Activated CD4-positive, alpha-beta T cell treated with anti-CD3 and anti-CD28 coated beads for 48 hours (primary cell): Measurements from ENCODE around the gene VWA1.
"Not testable (repeated sequence)": the region's sequence is repeated elsewhere in the genome, so short reads cannot be mapped to it uniquely, and the experiment has no call there.

Experiments used
- DNase-seq: peaks from one replicate; pipeline ENCODE4 v3.0.0-alpha.2; 2020

Gene VWA1, protein sequence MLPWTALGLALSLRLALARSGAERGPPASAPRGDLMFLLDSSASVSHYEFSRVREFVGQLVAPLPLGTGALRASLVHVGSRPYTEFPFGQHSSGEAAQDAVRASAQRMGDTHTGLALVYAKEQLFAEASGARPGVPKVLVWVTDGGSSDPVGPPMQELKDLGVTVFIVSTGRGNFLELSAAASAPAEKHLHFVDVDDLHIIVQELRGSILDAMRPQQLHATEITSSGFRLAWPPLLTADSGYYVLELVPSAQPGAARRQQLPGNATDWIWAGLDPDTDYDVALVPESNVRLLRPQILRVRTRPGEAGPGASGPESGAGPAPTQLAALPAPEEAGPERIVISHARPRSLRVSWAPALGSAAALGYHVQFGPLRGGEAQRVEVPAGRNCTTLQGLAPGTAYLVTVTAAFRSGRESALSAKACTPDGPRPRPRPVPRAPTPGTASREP

GRCh38 chr1:1435106-1435903 is at the start of gene VWA1:
Gene VWA1 (plus strand): TSS chr1:1435690. CDS start chr1:1435749, 59 bp downstream.
- peak; percentile 76 for DNase-seq

DNA sequence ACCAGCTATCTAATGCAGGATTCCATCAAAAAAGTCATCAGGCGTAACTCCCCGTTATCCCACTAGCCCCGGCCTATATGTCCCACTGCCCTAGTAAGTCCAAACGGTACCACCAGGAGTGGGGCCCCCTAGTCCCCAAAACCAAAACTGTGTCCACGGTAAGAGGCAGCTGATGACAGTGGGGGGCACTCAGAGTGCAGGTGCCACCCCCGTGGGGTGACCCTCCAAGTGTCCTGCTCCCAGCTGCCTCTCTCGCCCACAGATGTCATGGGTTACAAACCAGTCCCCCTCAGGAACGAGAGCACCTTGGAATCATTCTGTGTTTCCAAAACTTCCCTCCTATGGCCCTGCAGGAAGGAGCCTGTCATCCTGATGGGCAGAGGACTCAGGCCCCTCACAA is 49.6 kb upstream of the VWA1 start:
- DNase-seq, result no peak

DNA sequence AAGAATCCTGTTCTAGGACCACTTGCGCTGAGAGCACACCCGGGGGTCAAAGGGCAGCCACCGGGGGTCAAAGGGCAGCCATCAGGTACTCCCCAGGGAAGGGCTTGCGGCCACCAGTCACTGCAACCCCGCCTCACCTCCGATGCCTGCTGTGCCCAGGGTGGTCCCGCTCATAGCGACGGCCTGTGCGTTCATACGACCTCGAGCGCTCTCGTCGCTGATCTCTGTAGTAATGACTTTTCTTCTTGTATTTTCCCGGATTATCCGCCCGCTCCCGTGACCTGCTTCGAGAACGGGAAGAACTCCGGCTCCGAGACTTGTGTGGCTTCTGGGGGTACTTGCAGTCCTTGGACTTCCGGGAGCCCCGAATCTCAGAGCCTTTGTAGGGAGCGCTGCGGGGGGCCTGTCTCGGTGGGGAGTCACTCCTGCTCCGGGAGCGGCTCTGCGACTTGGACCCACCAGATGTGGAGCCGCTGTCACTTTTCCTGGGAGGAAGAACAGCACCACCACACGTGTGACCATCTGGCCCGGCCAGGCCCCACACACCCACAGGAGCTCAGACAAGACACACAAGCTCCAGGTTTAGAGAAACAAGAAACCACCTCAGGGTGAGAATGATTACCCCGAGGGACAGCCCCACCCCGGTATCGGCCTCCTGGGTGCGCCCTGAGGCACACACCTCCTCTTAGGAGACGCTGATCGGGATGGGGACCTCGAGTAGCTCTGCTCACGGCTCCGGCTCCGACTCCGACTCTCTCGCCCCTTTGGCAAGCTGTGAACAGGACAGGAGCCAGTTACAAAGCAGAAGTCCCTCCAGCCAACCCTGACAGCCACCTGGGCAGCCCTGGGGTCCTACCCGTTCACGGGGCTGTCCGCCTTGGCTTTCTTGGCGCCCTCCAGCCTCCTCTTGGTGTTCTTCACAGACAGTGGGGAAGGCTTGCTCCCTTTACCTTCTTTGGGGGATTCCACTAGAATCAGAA is 48.1 kb upstream of the VWA1 start:
- no peak for DNase-seq

DNA sequence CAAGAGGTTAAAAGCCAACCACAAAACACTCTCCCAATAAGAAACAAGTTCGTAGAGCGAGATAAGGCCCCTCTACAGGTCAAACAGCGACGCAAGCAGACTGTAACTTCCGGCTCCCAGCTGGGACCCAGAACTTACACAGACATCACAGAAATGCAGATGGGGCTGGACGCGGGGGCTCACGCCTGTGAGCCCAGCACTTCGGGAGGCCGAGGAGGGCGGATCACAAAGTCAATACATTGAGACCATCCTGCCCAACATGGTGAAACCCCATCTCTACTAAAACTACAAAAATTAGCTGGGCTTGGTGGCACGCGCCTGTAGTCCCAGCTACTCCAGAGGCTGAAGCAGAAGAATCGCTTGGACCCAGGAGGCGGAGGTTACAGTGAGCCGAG is 47.4 kb upstream of the VWA1 start:
- no peak for DNase-seq

DNA sequence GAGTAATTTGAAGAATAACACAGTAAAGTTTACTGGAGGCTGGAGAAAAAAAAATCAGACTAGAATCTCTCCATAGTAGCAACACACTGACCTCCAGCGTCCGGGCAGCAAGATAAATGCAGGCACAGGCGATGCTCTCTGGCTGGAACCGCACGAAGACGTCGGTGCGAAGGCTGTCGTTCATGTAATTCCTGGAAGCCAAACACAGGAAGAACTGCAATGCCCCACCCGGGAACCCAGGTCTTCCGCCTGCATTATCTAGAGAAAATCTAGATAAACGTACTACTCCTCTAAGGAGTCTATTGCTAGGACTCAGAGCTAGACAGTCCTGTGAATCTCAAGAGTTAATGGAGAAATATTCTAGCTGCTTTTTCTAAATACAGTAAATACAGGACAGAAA is 44.8 kb upstream of the VWA1 start:
- no peak for DNase-seq

DNA sequence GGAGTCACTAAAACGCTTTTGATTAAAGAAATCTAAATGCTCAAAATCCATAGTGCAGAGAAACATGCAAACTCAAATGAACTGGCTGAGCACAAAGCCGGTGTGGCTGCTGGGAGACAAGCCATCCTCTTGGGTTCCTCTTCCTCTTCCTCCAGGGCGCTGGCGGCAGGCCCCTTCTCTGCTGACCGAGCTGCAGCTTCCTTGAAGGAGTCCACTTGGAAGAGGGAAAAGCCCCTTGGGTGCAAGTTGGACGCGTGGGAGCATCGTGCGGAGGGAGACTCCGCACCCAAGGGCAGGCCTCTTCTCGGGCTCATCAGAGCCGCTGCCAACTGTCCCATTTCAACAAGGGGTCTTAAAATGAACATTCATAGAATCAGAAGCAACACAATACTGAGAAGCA is 44.3 kb upstream of the VWA1 start:
- no peak for DNase-seq

DNA sequence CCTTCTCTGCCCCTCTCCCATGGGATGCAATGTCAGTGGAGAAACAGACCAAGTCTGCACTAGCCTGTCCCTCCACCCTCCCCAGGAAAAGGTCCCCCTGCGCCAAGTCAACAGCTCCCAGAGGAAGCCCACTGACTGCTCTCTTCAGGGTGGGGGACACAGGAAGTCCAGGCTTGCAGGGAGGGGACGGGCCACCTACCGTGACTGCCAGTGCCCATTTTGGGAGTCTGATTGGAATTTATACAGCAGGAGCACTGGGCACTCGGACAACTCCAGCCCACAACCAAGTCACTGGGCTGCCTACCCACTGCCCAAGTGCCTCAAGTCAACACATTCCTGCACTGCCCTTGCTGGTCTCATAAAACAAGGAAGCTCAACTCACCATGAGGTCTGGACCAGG is 42.5 kb upstream of the VWA1 start:
- DNase-seq, result no peak

- DNase-seq, result no peak
These were observed 42.1 kb upstream of the VWA1 start for GRCh38 chr1:1393428-1393827.

- no peak for DNase-seq
These were observed 41.4 kb upstream of the VWA1 start for GRCh38 chr1:1394116-1394515.

DNA sequence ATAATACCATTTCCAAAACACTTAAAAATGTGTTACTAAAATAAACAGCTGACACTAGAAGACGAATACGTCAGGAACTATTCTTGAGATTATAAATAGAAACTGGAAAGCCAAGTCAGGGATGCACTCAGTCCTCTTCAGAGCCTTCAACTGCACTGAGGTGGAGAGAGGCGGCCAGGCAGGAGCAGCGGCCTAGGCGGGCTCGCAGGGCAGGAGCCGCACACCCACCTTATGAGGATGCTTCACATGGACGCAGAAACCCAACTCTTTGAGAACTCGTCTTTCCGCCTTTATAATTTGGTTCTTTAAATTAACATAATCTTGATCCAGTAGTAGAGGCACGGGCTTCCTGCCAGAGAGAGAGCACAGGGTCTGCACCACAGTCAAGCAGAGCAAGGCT is 40.3 kb upstream of the VWA1 start:
- DNase-seq, result no peak

- DNase-seq, result no peak
These were observed 37.5 kb upstream of the VWA1 start for GRCh38 chr1:1397839-1398523.

- DNase-seq, result peak; percentile 28
These were observed 36.8 kb upstream of the VWA1 start for GRCh38 chr1:1398677-1399186.

GRCh38 chr1:1399187-1399871 is 36.2 kb upstream of the VWA1 start, which contains the start of gene CCNL2:
Gene CCNL2 (minus strand): TSS chr1:1399335. CDS start chr1:1399306, 29 bp downstream.
- DNase-seq, result peak; percentile 100

DNA sequence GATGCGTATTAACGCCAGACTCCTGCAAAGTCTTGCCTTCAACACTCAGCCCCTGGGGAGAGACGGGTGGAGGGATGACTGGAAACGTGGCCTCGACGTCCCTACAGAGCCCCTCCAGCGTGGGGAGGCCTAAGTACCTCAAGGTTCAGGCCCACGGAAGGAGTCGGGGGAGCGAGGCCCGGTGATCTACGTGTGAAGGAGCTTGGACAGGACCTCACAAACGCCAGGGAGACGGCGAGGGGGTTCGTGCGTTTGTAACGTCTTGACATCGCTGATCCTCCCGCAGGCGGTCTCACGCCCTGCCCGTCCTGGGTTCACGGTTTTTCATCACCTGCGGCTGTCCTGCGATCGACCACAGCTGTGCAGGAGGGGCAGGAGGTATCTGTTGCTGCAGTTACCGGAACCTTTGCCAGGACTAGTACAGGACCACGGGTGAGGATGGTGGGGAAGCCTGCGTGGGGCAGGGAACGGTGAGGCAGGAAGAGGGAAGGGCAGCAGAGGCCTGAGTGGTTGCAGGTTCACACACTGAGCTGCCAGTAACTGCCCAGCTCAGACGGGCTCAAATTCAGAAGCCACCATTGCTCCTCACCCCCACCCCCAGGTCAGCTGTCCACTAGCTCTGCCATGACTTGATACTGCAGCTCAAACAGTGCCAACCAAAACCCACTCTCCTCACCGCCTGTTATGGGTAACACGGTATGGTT is 35.5 kb upstream of the VWA1 start:
- DNase-seq, result peak; percentile 43

DNA sequence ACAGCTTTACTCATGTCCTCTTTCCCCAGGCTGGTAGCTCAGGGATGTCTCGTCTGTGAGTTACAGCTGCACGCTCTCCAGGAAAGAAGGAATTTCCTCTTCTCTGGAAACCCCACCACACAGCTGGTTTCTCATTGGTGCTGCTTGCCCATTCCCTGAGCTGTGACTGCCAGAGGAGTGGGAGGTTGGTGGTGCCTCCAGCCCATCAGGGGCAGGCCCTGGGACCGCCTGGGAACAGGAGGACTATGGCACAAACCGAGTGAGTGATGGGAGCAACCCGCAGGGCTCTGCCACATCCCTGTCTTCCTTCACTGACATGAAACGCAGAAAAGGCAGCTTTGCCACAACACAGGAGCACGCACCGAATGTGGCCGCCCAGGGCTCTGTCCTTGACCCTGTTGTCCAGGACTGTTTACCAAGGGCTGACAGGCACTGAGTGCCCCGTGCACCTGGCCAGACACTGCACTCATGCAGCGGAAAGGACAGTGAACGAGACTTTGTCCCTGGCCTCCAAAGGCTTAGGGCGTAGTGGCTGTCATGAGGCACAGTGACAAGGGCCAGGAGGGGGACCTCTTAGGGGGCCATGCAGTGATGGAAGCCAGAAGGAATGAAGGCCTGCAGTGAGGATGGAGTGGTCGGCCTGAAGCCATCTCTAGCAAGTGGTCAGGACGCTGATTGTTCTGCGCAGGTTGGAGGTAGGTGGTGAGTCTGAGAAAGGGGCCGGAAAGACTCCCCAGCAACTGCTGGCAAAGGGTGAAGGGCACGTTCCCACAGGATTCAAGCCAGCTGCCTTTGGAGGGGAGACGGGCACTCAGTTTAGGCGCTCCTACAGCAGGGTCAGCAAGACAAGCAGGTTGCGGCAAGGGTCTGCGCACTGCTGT is 34.7 kb upstream of the VWA1 start:
- DNase-seq, result no peak

DNA sequence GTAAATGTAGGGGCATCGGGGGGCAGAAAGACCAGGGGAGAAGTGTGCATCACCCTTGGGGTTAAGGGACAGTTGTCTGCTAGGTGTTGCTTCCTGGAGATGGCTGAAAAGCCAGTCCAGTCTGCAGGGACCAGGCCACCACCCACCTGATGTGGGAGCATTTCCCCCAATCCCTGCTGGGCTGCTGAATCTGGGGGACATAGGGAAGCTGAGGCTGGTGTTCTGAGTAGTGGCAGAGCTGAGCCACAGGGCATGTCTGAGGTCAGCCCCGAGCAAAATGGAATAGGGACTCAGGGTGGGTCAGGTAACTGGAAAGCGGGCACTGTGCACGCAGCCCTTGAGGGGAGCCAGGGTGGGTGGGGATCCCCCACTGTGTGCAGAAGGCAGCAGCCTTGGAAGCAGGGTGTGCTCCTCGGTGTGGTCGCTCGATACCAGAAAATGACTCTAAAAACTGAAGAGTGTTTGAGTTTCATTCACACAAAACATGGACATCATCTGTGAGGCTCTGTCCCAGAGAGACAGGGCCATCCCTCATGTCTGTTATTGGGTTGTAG is 34.0 kb upstream of the VWA1 start:
- DNase-seq, result no peak

DNA sequence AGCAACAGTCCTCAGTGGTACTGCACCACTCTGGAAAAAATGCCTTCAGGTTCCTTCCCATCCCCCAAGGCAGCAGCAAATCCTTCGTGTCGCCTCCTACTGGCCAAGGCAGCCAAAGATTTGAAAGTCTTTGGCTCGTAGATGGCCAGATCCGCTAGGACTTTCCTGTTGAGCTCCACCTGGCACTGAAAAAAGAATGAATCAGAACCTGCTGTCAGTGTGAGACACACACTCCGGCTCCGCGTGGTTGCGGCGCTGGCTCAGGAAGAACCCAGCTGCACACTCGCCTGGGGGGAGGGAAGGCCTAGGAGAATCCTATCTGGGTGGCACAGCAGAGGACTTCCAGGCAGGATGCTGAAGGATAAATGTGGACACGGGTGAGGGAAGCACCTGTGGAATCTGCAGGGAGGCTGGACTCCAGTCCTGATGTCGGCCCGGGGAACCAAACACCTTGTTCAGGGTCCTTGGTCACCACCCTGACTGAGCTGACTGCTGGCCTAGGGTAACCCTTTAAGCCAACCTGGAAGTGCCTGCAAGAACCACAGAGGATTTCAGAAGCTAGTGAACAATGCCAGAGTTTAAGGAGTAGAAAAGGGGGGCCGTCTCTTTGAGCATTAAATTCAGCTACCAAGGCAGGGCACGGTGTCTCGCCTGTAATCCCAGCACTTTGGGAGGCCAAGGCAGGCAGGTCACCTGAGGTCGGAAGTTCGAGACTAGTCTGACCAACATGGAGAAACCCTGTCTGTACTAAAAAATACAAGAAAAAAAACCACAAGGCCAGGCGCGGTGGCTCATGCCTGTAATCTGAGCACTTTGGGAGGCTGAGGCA is 33.2 kb upstream of the VWA1 start:
- DNase-seq, result peak; percentile 75

GRCh38 chr1:1402901-1403392 is 32.5 kb upstream of the VWA1 start:
- not testable (repeated sequence) for DNase-seq
